ENCODE measurements around the gene COX15. TPM values are rescaled to one million over a fixed set of nuclear protein-coding genes. Genes with fewer than 3 reads are reported as not detected.

The COX15 gene
- total RNA-seq, 1 experiment from 2014 or later, result 34.2 TPM

GRCh38 chr10:99768556-99768955 lies 36.6 kb upstream of the COX15 start:
- no peak overlapping the region for H2AK5ac ChIP-seq (ENCODE audit: insufficient read length, low read length)
- no peaks in the 10 kb centered on the region for H4K20me1 ChIP-seq (ENCODE audit: control insufficient read depth, insufficient read depth, insufficient read length)
- WGBS (ENCODE audit: extremely low coverage, insufficient read length, low lambda C conversion rate), result no CpG with 5 or more reads among the region's 2 CpGs
- H3K4me1 ChIP-seq (ENCODE audit: insufficient read depth, low read length), result no peaks in the 10 kb centered on the region
- H3K14ac ChIP-seq (ENCODE audit: insufficient read depth, low read length), result no peak overlapping the region
- H3K18ac ChIP-seq (ENCODE audit: insufficient read length, low read depth, low read length), result no peak overlapping the region
- H3K56ac ChIP-seq (ENCODE audit: insufficient read length, low read depth, low read length), result no peak overlapping the region
- H3K79me1 ChIP-seq (ENCODE audit: insufficient read depth, low read depth, low read length, poor library complexity, severe bottlenecking), result no peaks in the 10 kb centered on the region
- H3K27me3 ChIP-seq (ENCODE audit: insufficient read depth, low read length), result no peaks in the 10 kb centered on the region
- H3K27ac Mint-ChIP-seq, result no peak overlapping the region
- DNase-seq, result no peak
- H3K4ac ChIP-seq (ENCODE audit: low read depth, low read length), result no peak overlapping the region
- H3K4me2 ChIP-seq (ENCODE audit: insufficient read depth, insufficient read length, low read length), result no peak overlapping the region
- no peak overlapping the region for H2AFZ ChIP-seq (ENCODE audit: low read length)
- no peak overlapping the region for H3T11ph ChIP-seq (ENCODE audit: low read length)
- no peaks in the 10 kb centered on the region for H3K4me1 Mint-ChIP-seq
- no peak overlapping the region for H4K91ac ChIP-seq (ENCODE audit: insufficient read length, low read depth, low read length)
- no peak overlapping the region for H4K5ac ChIP-seq (ENCODE audit: insufficient read length, low read depth, low read length)
- TF ChIP-seq CTCF (conservative IDR thresholded peaks at IDR 0.05), result no peak
- no peak overlapping the region for H4K8ac ChIP-seq (replicated peaks; ENCODE audit: insufficient read length, low read depth, low read length)
- H3K27ac ChIP-seq (ENCODE audit: insufficient read length, low read depth, low read length), result no peak overlapping the region
- no peaks in the 10 kb centered on the region for H3K23me2 ChIP-seq (ENCODE audit: insufficient read length, low read depth, low read length, poor library complexity, severe bottlenecking)
- H3K36me3 Mint-ChIP-seq (ENCODE audit: insufficient read depth in 1 of 3, low read depth in 3 of 3), result no peaks in the 10 kb centered on the region
- no peak overlapping the region for H2BK20ac ChIP-seq (ENCODE audit: low read depth, low read length, poor library complexity, severe bottlenecking)
- no peaks in the 10 kb centered on the region for H3K79me2 ChIP-seq (ENCODE audit: insufficient read depth, low read length)
- H2BK15ac ChIP-seq (ENCODE audit: low read depth, low read length), result no peak overlapping the region
- H2BK5ac ChIP-seq (ENCODE audit: insufficient read length, low read length), result no peak overlapping the region
- H3K9me3 ChIP-seq (ENCODE audit: control insufficient read depth, low read depth, low read length), result no peaks in the 10 kb centered on the region
- no peak overlapping the region for H3K4me3 Mint-ChIP-seq
- H3K9ac ChIP-seq (ENCODE audit: extremely low read depth, insufficient read length, low read length), result no peak overlapping the region
- H3K27me3 Mint-ChIP-seq (ENCODE audit: low read depth), result no peaks in the 10 kb centered on the region
- no peak overlapping the region for H2BK12ac ChIP-seq (ENCODE audit: insufficient read length, low read depth, low read length)
- H3K23ac ChIP-seq (ENCODE audit: insufficient read length, low read depth, low read length), result no peak overlapping the region
- no peaks in the 10 kb centered on the region for H3K9me3 Mint-ChIP-seq
- no peak overlapping the region for H2BK120ac ChIP-seq (ENCODE audit: low read depth, low read length, poor library complexity, severe bottlenecking)
